Mucosa of stomach (tissue), 1 donor: ENCODE measurements around the gene AMBP.
"Not testable (repeated sequence)": the region's sequence is repeated elsewhere in the genome, so short reads cannot be mapped to it uniquely, and the experiment has no call there.

Experiments
- H3K27me3 ChIP-seq: one replicate; pipeline ENCODE4 v1.7.0; 2013; ENCODE audit warnings: mild to moderate bottlenecking, low read length; ENCODE audit not compliant: control insufficient read depth, insufficient read depth
- H3K36me3 ChIP-seq: one replicate; pipeline ENCODE4 v1.7.0; 2013; ENCODE audit warnings: low read length; ENCODE audit not compliant: control insufficient read depth, insufficient read depth
- H3K4me1 ChIP-seq: one replicate; pipeline ENCODE4 v1.7.0; 2013; ENCODE audit warnings: mild to moderate bottlenecking, low read length; ENCODE audit not compliant: control insufficient read depth, insufficient read depth
- H3K4me3 ChIP-seq: one replicate; pipeline ENCODE4 v1.7.0; 2013; ENCODE audit warnings: low read length
- H3K9ac ChIP-seq: one replicate; pipeline ENCODE4 v1.7.0; 2013; ENCODE audit warnings: mild to moderate bottlenecking, low read length, moderate library complexity
- H3K9me3 ChIP-seq: one replicate; pipeline ENCODE4 v1.7.0; 2013; ENCODE audit warnings: mild to moderate bottlenecking, low read length, moderate library complexity; ENCODE audit not compliant: control insufficient read depth
- donor health status: Pancreatic carcinoma.

The AMBP gene

GRCh38 chr9:114050226-114050568 is 27.9 kb downstream of the AMBP start:
- Histone ChIP-seq H3K9me3 (no peaks in the 10 kb centered on the region), H3K9ac (no peak overlapping the region), H3K27me3 (no peaks in the 10 kb centered on the region), H3K36me3 (peaks cover 7% of the 10 kb centered on the region), H3K4me3 (no peak overlapping the region), H3K4me1 (no peaks in the 10 kb centered on the region)

DNA sequence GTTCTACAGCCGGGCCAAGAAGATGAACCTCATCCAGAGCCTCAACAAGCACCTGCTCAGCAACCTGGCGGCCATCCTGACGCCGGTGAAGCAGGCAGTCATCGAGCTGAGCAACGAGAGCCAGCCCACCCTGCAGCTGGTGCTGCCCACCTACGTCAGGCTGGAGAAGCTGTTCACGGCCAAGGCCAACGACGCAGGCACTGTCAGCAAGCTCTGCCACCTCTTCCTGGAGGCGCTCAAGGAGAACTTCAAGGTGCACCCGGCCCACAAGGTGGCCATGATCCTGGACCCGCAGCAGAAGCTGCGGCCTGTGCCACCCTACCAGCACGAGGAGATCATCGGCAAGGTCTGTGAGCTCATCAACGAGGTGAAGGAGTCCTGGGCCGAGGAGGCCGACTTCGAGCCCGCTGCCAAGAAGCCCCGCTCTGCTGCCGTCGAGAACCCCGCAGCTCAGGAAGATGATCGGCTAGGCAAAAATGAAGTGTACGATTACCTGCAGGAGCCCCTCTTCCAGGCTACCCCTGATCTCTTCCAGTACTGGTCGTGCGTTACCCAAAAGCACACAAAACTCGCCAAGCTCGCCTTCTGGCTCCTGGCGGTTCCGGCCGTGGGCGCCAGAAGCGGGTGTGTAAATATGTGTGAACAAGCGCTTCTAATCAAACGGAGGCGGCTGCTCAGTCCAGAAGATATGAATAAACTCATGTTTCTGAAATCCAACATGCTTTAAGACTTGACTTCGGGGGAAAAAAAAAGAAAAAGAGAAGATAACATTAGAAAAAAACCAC is 28.5 kb downstream of the AMBP start:
- H3K4me3 ChIP-seq, result no peak overlapping the region
- no peak overlapping the region for H3K9ac ChIP-seq
- H3K4me1 ChIP-seq, result no peaks in the 10 kb centered on the region
- H3K36me3 ChIP-seq, result peaks cover 7% of the 10 kb centered on the region
- no peaks in the 10 kb centered on the region for H3K27me3 ChIP-seq
- H3K9me3 ChIP-seq, result no peaks in the 10 kb centered on the region

- H3K9me3 ChIP-seq, result no peaks in the 10 kb centered on the region
- H3K36me3 ChIP-seq, result peaks cover 7% of the 10 kb centered on the region
- H3K27me3 ChIP-seq, result no peaks in the 10 kb centered on the region
- no peak overlapping the region for H3K9ac ChIP-seq
- H3K4me1 ChIP-seq, result no peaks in the 10 kb centered on the region
- H3K4me3 ChIP-seq, result no peak overlapping the region
Measured at GRCh38 chr9:114048533-114049415, 29.3 kb downstream of the AMBP start.

DNA sequence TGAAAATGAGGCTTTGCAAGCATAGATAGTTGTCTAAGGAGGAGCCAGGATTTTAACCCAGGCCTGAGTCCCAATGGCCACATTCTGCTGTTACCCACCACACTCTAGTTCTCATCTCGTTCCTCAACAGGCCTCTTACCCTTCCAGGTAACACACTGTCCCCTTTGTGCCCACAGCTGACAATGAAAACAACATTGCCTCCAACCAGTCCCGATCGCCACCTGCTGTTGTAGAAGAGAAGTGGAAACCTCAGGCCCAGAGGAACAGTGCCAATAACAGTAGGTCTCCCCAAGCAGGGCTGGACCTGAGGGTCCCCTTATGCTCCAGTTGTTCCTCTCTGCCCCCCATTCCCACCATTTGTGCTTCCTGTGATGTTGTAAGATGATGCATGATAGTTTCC is 30.4 kb downstream of the AMBP start:
- Histone ChIP-seq H3K27me3 (no peaks in the 10 kb centered on the region), H3K9me3 (no peaks in the 10 kb centered on the region), H3K4me3 (no peak overlapping the region), H3K36me3 (peaks cover 7% of the 10 kb centered on the region), H3K4me1 (no peaks in the 10 kb centered on the region), H3K9ac (no peak overlapping the region)

- Histone ChIP-seq H3K27me3 (no peaks in the 10 kb centered on the region), H3K4me1 (no peaks in the 10 kb centered on the region), H3K4me3 (no peak overlapping the region), H3K9me3 (no peaks in the 10 kb centered on the region), H3K36me3 (peaks cover 7% of the 10 kb centered on the region), H3K9ac (no peak overlapping the region)
Measured at GRCh38 chr9:114046875-114047274, 31.2 kb downstream of the AMBP start.

GRCh38 chr9:114046237-114046755 is 31.8 kb downstream of the AMBP start:
- H3K36me3 ChIP-seq, result peaks cover 7% of the 10 kb centered on the region

DNA sequence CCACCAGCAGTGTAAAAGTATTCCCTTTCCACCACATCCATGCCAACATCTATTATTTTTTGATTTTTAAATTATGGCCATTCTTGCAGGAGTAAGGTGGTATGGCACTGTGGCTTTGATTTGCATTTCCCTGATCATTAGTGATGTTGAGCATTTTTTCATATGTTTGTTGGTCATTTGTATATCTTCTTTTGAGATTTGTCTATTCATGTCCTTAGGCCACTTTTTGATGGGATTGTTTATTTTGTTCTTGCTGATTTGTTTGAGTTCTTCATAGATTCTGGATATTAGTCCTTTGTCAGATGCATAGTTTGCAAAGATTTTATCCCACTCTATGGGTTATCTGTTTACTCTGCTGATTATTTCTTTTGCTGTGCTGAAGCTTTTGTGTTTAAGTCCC is 34.4 kb downstream of the AMBP start:
- not testable (repeated sequence) for H3K27me3 ChIP-seq, H3K4me3 ChIP-seq, H3K9me3 ChIP-seq, H3K4me1 ChIP-seq, H3K9ac ChIP-seq, H3K36me3 ChIP-seq

More at GRCh38 chr9:114046237-114046755, 31.8 kb downstream of the AMBP start:
- Histone ChIP-seq H3K4me1 (no peaks in the 10 kb centered on the region), H3K9ac (no peak overlapping the region), H3K9me3 (no peaks in the 10 kb centered on the region), H3K27me3 (no peaks in the 10 kb centered on the region), H3K4me3 (no peak overlapping the region)

DNA sequence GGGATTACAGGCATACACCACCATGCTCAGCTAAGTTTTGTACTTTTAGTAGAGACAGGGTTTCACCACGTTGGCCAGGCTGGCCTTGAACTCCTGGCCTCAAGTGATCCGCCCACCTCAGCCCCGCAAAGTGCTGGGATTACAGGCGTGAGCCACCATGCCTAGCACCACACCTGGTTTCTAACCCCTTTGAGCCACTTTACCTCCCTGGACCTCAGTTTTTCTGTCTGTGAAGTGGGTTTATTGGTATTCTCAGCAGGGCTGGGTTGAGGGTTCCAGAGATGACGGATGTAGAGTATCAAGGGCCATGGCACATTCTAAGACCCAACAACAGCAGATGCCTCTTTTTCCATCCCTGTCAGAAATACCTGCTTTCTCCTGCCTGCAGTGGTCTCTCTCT is 38.6 kb downstream of the AMBP start:
- Histone ChIP-seq H3K9ac (no peak overlapping the region), H3K36me3 (no peaks in the 10 kb centered on the region), H3K9me3 (no peaks in the 10 kb centered on the region), H3K4me3 (no peak overlapping the region), H3K4me1 (no peaks in the 10 kb centered on the region), H3K27me3 (no peaks in the 10 kb centered on the region)

DNA sequence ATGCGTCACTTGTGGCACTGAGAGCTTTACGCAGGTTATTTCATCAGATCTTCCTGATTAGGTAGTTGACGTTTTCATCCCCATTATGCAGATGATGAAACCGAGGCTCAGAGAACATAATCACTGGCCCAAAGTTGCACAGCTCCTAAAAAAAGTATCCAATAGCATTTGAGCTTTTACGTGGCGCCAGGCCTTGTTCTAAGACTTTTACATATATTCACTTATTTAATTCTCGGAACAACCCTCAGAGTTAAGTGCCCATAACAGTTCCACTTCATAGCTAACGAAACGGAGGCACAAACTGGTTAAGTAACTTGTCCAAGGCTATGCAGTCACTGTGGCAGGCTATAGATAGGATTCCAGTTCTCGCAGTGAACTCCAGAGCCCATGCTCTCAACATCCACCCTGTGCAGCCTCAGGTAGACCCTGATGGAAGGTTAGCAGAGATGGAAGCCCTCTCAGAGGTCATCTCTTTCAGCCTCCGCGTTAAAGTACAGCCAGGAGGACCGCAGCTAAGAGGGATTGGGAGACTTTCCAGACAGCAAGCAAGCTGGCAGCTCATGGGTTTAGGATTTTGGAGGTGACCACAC is 39.3 kb downstream of the AMBP start:
- H3K4me3 ChIP-seq, result no peak overlapping the region
- H3K9me3 ChIP-seq, result no peaks in the 10 kb centered on the region
- no peaks in the 10 kb centered on the region for H3K27me3 ChIP-seq
- H3K36me3 ChIP-seq, result no peaks in the 10 kb centered on the region
- no peaks in the 10 kb centered on the region for H3K4me1 ChIP-seq
- H3K9ac ChIP-seq, result no peak overlapping the region

DNA sequence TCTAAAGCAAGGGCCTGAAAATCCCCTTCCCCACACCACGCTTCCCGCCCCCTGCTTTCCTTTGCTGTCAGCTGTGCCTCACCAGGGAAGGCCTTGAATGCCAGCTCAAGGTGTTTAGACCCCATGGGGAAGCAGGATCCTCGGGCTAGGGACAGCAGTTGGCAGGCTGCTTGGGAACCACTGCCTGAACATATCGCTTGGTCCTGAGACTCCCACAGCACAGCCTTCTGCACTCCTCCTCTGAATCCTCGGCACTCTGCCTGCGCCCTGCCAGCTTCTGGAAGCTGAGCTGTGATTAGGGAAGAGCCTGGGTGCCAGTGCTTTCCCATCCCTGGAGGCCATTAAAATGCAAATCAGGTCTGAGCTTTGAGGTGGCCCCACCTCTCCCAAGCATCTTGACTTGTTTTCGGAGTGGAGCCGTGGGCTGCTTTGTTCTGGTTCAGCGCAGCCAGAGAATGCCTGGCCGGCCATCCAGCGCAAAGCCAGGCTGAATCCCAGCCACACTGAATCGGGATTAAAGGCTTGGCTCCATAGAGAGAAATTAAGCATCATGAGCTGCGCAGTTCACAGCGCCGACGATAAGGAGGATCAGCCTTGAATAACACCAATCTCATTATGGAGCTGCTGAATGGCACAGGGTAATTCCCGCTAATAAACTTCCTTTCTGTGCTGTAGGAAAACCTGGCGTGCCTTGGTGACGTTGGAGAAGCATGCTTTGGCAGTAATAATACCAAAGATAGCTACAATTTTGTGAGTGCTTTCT is 40.0 kb downstream of the AMBP start:
- H3K9ac ChIP-seq, result no peak overlapping the region
- H3K4me3 ChIP-seq, result no peak overlapping the region
- no peaks in the 10 kb centered on the region for H3K9me3 ChIP-seq
- no peaks in the 10 kb centered on the region for H3K4me1 ChIP-seq
- H3K36me3 ChIP-seq, result no peaks in the 10 kb centered on the region
- no peaks in the 10 kb centered on the region for H3K27me3 ChIP-seq

- Histone ChIP-seq H3K4me3 (no peak overlapping the region), H3K27me3 (no peaks in the 10 kb centered on the region), H3K4me1 (no peaks in the 10 kb centered on the region), H3K9me3 (no peaks in the 10 kb centered on the region), H3K36me3 (no peaks in the 10 kb centered on the region), H3K9ac (no peak overlapping the region)
Measured at GRCh38 chr9:114037249-114037648, 40.9 kb downstream of the AMBP start.
